Activated CD8-positive, alpha-beta T cell treated with anti-CD3 and anti-CD28 coated beads, Interleukin-2, amount 10 ng/mL, durations not matched to agents 7 days and 5 days (primary cell): ENCODE measurements around the gene ACER1. TPM values are rescaled to one million over a fixed set of nuclear protein-coding genes. Genes with fewer than 3 reads are reported as not detected.
A peak's percentile ranks its signal among the peaks of the same experiment; 100 is the strongest.
"Not testable (repeated sequence)": the region's sequence is repeated elsewhere in the genome, so short reads cannot be mapped to it uniquely, and the experiment has no call there.

Source experiments
- ATAC-seq: fragments of 150-1000 bp; cut with Tn5 transposase; one replicate; pipeline ENCODE4 v1.10.0; 2021; ENCODE audit warnings: moderate library complexity
- CTCF ChIA-PET: fragments of 350-600 bp; sonication (Branson Sonifier 250); formaldehyde crosslinking; loops from one replicate; lab custom pipeline; 2021; ENCODE audit warnings: antibody characterized with exemption; lab: Charles Lee
- POLR2A ChIA-PET: fragments of 350-600 bp; sonication (Branson Sonifier 250); formaldehyde crosslinking; loops from one replicate; lab custom pipeline; 2021; ENCODE audit warnings: antibody characterized with exemption; lab: Charles Lee
- DNase-seq: peaks from one replicate; pipeline ENCODE4 v3.0.0-alpha.2; 2020
- H3K27ac Mint-ChIP-seq: one replicate; pipeline ENCODE4 v1.8.0; 2021; ENCODE audit warnings: mild to moderate bottlenecking, mixed read lengths
- H3K27me3 Mint-ChIP-seq: one replicate; pipeline ENCODE4 v1.8.0; 2021; ENCODE audit warnings: low read depth, mixed read lengths
- H3K36me3 Mint-ChIP-seq: one replicate; pipeline ENCODE4 v1.8.0; 2021; ENCODE audit warnings: low read depth, mixed read lengths
- H3K4me1 Mint-ChIP-seq: one replicate; pipeline ENCODE4 v1.8.0; 2021; ENCODE audit warnings: low read depth, mixed read lengths
- H3K4me3 Mint-ChIP-seq: one replicate; pipeline ENCODE4 v1.8.0; 2021; ENCODE audit warnings: mild to moderate bottlenecking, mixed read lengths
- H3K9me3 Mint-ChIP-seq: one replicate; pipeline ENCODE4 v1.8.0; 2022; ENCODE audit warnings: mixed read lengths; ENCODE audit not compliant: insufficient read depth
- total RNA-seq, 2 experiments: library from RNA; stranded (reverse); gene quantifications; one replicate each; pipeline ENCODE4 v1.2.3, GENCODE V29; 2021

Gene ACER1
- total RNA-seq, 2 experiments from 2014 or later, result 0.26 to 0.29 TPM

DNA sequence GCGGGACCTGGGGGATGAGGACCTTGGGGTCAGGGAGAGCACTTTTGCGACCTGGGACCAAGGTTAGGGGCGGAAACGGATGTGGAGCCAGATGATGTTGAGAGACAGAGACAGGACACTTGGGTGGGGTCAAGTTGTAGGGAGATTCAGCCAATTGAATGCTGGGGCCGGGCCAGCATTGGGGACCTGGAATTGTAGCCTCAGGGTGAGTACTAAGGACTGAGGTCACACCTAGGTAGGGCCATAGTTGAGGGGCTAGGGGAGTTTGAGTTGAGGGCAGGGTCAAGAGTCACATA lies 40.3 kb upstream of the ACER1 start:
- ChIA-PET POLR2A (interaction anchor here (2.3 kb wide), 1 partner anchor 19 kb away, joined by 9 read pairs; the partner anchor contains the start of gene GTF2F1), CTCF (no interaction called here)
- H3K36me3 Mint-ChIP-seq, result peaks cover 14% of the 10 kb centered on the region
- ATAC-seq (no peak), DNase-seq (no peak)
- peak overlapping the region; percentile 94 for H3K27ac Mint-ChIP-seq
- peak overlapping the region; percentile 87 for H3K4me3 Mint-ChIP-seq
- peaks cover 31% of the 10 kb centered on the region for H3K4me1 Mint-ChIP-seq
- H3K9me3 Mint-ChIP-seq, result no peaks in the 10 kb centered on the region
- no peaks in the 10 kb centered on the region for H3K27me3 Mint-ChIP-seq

- DNase-seq, result peak; percentile 100
- ChIA-PET CTCF (interaction anchor here (0.9 to 1.7 kb wide), 4 partner anchors 10 to 52 kb away, joined by 4 to 8 read pairs (median 4); partner anchors contain the start of genes CLPP, GTF2F1 and KHSRP), POLR2A (interaction anchor here (0.7 to 2.3 kb wide), 6 partner anchors 10 to 397 kb away, joined by 3 to 10 read pairs (median 4); partner anchors contain the start of genes DENND1C and GTF2F1)
- Mint-ChIP-seq H3K4me3 (peak overlapping the region; percentile 87), H3K4me1 (peaks cover 31% of the 10 kb centered on the region), H3K9me3 (no peaks in the 10 kb centered on the region), H3K27me3 (no peaks in the 10 kb centered on the region), H3K27ac (peak overlapping the region; percentile 94), H3K36me3 (peaks cover 17% of the 10 kb centered on the region)
- ATAC-seq, result peak; percentile 74
These were observed 39.8 kb upstream of the ACER1 start for GRCh38 chr19:6373096-6373812.

GRCh38 chr19:6372594-6373095 lies 39.2 kb upstream of the ACER1 start, which contains the start of gene ALKBH7:
Gene ALKBH7, plus strand, starts transcription at chr19:6372794. Its CDS starts 27 bp downstream, at chr19:6372821.
- ATAC-seq, result peak; percentile 88
- Mint-ChIP-seq H3K9me3 (no peaks in the 10 kb centered on the region), H3K4me1 (peaks cover 31% of the 10 kb centered on the region), H3K27me3 (no peaks in the 10 kb centered on the region), H3K36me3 (peaks cover 21% of the 10 kb centered on the region), H3K27ac (peak within 1 kb of the TSS; percentile 94), H3K4me3 (peak within 1 kb of the TSS; percentile 87)
- POLR2A ChIA-PET, result interaction anchor here (0.6 to 2.3 kb wide), 8 partner anchors 9 to 396 kb away, joined by 3 to 10 read pairs (median 4); partner anchors contain the start of genes CLPP, DENND1C and GTF2F1
- CTCF ChIA-PET, result interaction anchor here (0.9 to 1.7 kb wide), 8 partner anchors 9 to 247 kb away, joined by 3 to 8 read pairs (median 4); partner anchors contain the start of genes CLPP, GTF2F1 and KHSRP
- DNase-seq, result peak; percentile 99

GRCh38 chr19:6364353-6364752 lies 30.9 kb upstream of the ACER1 start:
- DNase-seq (no peak), ATAC-seq (no peak)
- POLR2A ChIA-PET, result no interaction called here
- H3K4me3 Mint-ChIP-seq, result no peak overlapping the region
- peaks cover 25% of the 10 kb centered on the region for H3K4me1 Mint-ChIP-seq
- H3K27ac Mint-ChIP-seq, result no peak overlapping the region
- no peaks in the 10 kb centered on the region for H3K27me3 Mint-ChIP-seq
- CTCF ChIA-PET, result interaction anchor here (1.5 kb wide), 1 partner anchor 8 kb away, joined by 8 read pairs; the partner anchor contains the start of gene ALKBH7
- peaks cover 55% of the 10 kb centered on the region for H3K36me3 Mint-ChIP-seq
- no peaks in the 10 kb centered on the region for H3K9me3 Mint-ChIP-seq

DNA sequence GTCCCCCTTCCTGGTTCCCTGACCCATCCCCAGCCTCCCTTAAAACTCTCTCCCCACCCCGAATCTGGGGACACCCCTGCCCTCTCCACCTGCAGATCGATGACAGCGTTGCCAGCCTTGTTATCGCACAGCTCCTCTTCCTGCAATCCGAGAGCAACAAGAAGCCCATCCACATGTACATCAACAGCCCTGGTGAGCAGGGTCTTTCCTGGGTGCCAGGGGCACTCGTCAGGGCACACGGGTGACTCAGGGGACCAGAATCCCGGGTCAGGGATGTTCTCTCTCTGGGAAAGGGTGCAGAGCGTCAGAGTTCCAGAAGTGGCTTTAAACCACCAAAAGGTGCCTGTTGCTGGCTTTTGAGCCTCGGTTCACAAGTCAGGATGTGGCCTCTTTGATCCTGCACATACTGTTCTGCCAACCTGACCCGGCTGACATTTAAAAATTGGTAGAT lies 29.0 kb upstream of the ACER1 start:
- ChIA-PET POLR2A (interaction anchor here (1.0 kb wide), 1 partner anchor 10 kb away, joined by 3 read pairs; the partner anchor contains the start of gene ALKBH7), CTCF (interaction anchor here (1.1 to 1.4 kb wide), 3 partner anchors 10 to 143 kb away, joined by 3 to 4 read pairs (median 3); partner anchors contain the start of gene GTF2F1)
- H3K27me3 Mint-ChIP-seq, result no peaks in the 10 kb centered on the region
- peak; percentile 42 for ATAC-seq
- DNase-seq, result peak; percentile 69
- peaks cover 20% of the 10 kb centered on the region for H3K4me1 Mint-ChIP-seq
- peak overlapping the region; percentile 99 for H3K4me3 Mint-ChIP-seq
- H3K9me3 Mint-ChIP-seq, result no peaks in the 10 kb centered on the region
- H3K27ac Mint-ChIP-seq, result peak overlapping the region; percentile 100
- H3K36me3 Mint-ChIP-seq, result peaks cover 41% of the 10 kb centered on the region

DNA sequence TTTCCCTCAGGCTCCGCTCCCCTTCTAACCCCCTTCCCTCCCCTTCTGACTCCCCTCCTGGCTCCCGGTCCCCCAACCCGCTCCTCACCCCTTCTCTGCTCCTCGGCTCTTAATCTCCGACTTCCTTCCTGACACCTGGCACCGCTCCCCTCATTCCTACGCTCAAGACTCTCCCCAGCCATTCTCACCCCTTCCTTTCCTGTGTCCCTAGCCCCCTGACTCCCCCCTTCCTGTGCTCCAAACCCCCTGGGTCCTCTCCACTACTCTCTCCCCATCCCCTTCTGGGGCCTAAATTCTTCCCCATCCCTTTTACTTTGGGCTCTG lies 28.6 kb upstream of the ACER1 start:
- Mint-ChIP-seq H3K4me3 (peak overlapping the region; percentile 99), H3K27ac (peak overlapping the region; percentile 100), H3K27me3 (no peaks in the 10 kb centered on the region), H3K9me3 (no peaks in the 10 kb centered on the region), H3K4me1 (peaks cover 20% of the 10 kb centered on the region), H3K36me3 (peaks cover 40% of the 10 kb centered on the region)
- peak; percentile 17 for ATAC-seq
- CTCF ChIA-PET, result interaction anchor here (1.4 kb wide), 1 partner anchor 143 kb away, joined by 4 read pairs; no protein-coding TSS in a partner anchor
- POLR2A ChIA-PET, result interaction anchor here (1.0 kb wide), 1 partner anchor 11 kb away, joined by 3 read pairs; the partner anchor contains the start of gene ALKBH7
- no peak for DNase-seq

DNA sequence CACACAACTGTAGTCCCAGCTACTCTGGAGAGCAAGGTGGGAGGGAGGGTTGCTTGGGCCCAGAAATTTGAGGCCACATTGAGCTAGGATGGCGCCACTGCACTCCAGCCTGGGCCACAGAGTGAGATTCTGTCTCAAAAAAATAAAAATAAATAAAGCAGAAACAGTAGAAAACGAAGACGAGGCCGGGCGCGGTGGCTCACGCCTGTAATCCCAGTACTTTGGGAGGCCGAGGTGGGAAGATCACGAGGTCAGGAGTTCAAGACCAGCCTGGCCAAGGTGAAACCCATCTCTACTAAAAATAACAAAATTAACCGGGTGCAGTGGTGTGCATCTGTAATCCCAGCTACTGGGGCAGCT lies 27.4 kb upstream of the ACER1 start:
- peaks cover 20% of the 10 kb centered on the region for H3K4me1 Mint-ChIP-seq
- H3K27ac Mint-ChIP-seq, H3K9me3 Mint-ChIP-seq, H3K27me3 Mint-ChIP-seq, ATAC-seq, DNase-seq: not testable (repeated sequence)
- peak overlapping the region; percentile 99 for H3K4me3 Mint-ChIP-seq
- CTCF ChIA-PET, result interaction anchor here (1.0 to 1.7 kb wide), 3 partner anchors 12 to 235 kb away, joined by 3 to 5 read pairs (median 4); partner anchors contain the start of genes ALKBH7 and DENND1C
- POLR2A ChIA-PET, result interaction anchor here (0.6 to 1.2 kb wide), 4 partner anchors 11 to 644 kb away, joined by 3 to 5 read pairs (median 4); partner anchors contain the start of gene ALKBH7
- peaks cover 32% of the 10 kb centered on the region for H3K36me3 Mint-ChIP-seq

- H3K9me3 Mint-ChIP-seq, H3K27me3 Mint-ChIP-seq, H3K27ac Mint-ChIP-seq, DNase-seq, ATAC-seq: not testable (repeated sequence)
- Mint-ChIP-seq H3K4me1 (peaks cover 20% of the 10 kb centered on the region), H3K4me3 (peak overlapping the region; percentile 45), H3K36me3 (peaks cover 28% of the 10 kb centered on the region)
- CTCF ChIA-PET, result interaction anchor here (1.5 to 1.7 kb wide), 2 partner anchors 12 to 121 kb away, joined by 4 to 5 read pairs; partner anchors contain the start of genes ALKBH7 and DENND1C
- POLR2A ChIA-PET, result interaction anchor here (1.2 kb wide), 1 partner anchor 22 kb away, joined by 3 read pairs; no protein-coding TSS in a partner anchor
These were observed 27.0 kb upstream of the ACER1 start for GRCh38 chr19:6360445-6360844.

DNA sequence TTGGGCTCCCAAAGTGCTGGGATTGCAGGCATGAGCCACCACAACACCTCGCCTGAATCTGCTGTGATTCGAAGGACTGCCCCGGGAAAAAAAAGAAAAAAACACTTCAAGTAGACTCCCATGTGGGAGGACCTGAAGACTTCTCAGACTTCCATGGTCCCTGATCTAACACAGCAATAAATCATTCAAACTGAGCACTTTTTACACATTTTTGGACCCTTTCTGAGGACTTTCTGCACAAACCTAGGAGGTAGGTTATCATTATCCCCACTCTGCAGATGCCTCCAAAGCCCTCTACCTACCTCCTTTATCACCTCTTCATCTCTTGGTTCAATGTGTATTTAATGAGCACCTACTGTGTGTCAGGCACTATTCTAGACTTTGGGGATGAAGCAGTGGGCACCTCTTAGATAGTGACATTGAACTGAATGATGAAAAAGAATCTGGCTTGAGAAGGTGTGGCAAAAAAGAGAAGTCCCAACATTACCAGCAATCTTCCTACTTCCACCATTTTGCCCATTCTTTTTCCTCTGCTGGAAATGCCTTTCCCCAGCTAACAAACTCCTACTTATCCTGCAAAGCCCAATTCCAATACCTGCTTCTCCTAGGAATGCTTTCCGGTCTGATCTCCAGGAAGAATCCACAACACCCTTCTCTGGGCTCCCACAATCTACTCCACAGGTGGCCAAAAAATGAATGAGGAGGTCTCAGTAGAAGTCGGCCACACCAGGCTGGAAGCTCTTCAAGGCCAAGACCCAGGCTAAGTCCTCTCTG lies 26.3 kb upstream of the ACER1 start:
- Mint-ChIP-seq H3K4me3 (no peak overlapping the region), H3K27me3 (no peaks in the 10 kb centered on the region), H3K9me3 (no peaks in the 10 kb centered on the region), H3K4me1 (peaks cover 20% of the 10 kb centered on the region), H3K36me3 (peaks cover 24% of the 10 kb centered on the region), H3K27ac (no peak overlapping the region)
- CTCF ChIA-PET, result interaction anchor here (1.5 to 1.7 kb wide), 2 partner anchors 13 to 122 kb away, joined by 4 to 5 read pairs; partner anchors contain the start of genes ALKBH7 and DENND1C
- POLR2A ChIA-PET, result interaction anchor here (0.6 kb wide), 1 partner anchor 185 kb away, joined by 5 read pairs; no protein-coding TSS in a partner anchor
- ATAC-seq (no peak), DNase-seq (no peak)

GRCh38 chr19:6358003-6358402 lies 24.6 kb upstream of the ACER1 start:
- H3K36me3 Mint-ChIP-seq, result peaks cover 14% of the 10 kb centered on the region

GRCh38 chr19:6357174-6357573 lies 23.8 kb upstream of the ACER1 start:
- no peak overlapping the region for H3K4me3 Mint-ChIP-seq
- DNase-seq, result no peak
- ChIA-PET CTCF (no interaction called here), POLR2A (interaction anchor here (0.7 kb wide), 1 partner anchor 9 kb away, joined by 4 read pairs; no protein-coding TSS in a partner anchor)
- H3K27ac Mint-ChIP-seq, result no peak overlapping the region
- peaks cover 4% of the 10 kb centered on the region for H3K4me1 Mint-ChIP-seq
- no peaks in the 10 kb centered on the region for H3K27me3 Mint-ChIP-seq
- ATAC-seq, result no peak
- H3K9me3 Mint-ChIP-seq, result no peaks in the 10 kb centered on the region
- peaks cover 15% of the 10 kb centered on the region for H3K36me3 Mint-ChIP-seq

More at GRCh38 chr19:6358003-6358402, 24.6 kb upstream of the ACER1 start:
- Mint-ChIP-seq H3K4me1 (peaks cover 12% of the 10 kb centered on the region), H3K4me3 (no peak overlapping the region), H3K27ac (no peak overlapping the region), H3K9me3 (no peaks in the 10 kb centered on the region), H3K27me3 (no peaks in the 10 kb centered on the region)
- CTCF ChIA-PET, result interaction anchor here (1.5 kb wide), 1 partner anchor 309 kb away, joined by 4 read pairs; no protein-coding TSS in a partner anchor
- no peak for ATAC-seq
- no peak for DNase-seq
- POLR2A ChIA-PET, result no interaction called here
